ENCODE data around the gene CDH4.

CDH4 gene

GRCh38 chr20:61251529-61252393, at the start of gene CDH4:
Gene CDH4 (plus strand): TSS chr20:61252261.
- no peak for DNase-seq

- no peak for DNase-seq
These were observed 48.7 kb upstream of the CDH4 start for GRCh38 chr20:61203320-61203719.

GRCh38 chr20:61204206-61204605, 47.9 kb upstream of the CDH4 start:
- no peak for DNase-seq

GRCh38 chr20:61205769-61206168, 46.3 kb upstream of the CDH4 start:
- DNase-seq: no peak

GRCh38 chr20:61210862-61211261, 41.2 kb upstream of the CDH4 start:
- DNase-seq: no peak

- DNase-seq: no peak
These were observed 34.2 kb upstream of the CDH4 start for GRCh38 chr20:61217848-61218247.

- DNase-seq: no peak
These were observed 33.0 kb upstream of the CDH4 start for GRCh38 chr20:61219021-61219431.

- DNase-seq: no peak
These were observed 31.9 kb upstream of the CDH4 start for GRCh38 chr20:61220131-61220530.

GRCh38 chr20:61220626-61221325, 31.3 kb upstream of the CDH4 start:
- no peak for DNase-seq

- DNase-seq: no peak
These were observed 29.4 kb upstream of the CDH4 start for GRCh38 chr20:61222699-61223098.

- no peak for DNase-seq
These were observed 28.9 kb upstream of the CDH4 start for GRCh38 chr20:61223121-61223520.

- DNase-seq: no peak
These were observed 21.9 kb upstream of the CDH4 start for GRCh38 chr20:61230166-61230565.

GRCh38 chr20:61233590-61233989, 18.5 kb upstream of the CDH4 start:
- no peak for DNase-seq

- DNase-seq: no peak
These were observed 17.7 kb upstream of the CDH4 start for GRCh38 chr20:61234224-61234890.

- no peak for DNase-seq
These were observed 15.3 kb upstream of the CDH4 start for GRCh38 chr20:61236713-61237112.

- DNase-seq: no peak
These were observed 13.2 kb upstream of the CDH4 start for GRCh38 chr20:61238813-61239212.

GRCh38 chr20:61240814-61241213, 11.2 kb upstream of the CDH4 start:
- no peak for DNase-seq

- no peak for DNase-seq
These were observed 7.8 kb upstream of the CDH4 start for GRCh38 chr20:61244213-61244612.

- no peak for DNase-seq
These were observed 5.8 kb upstream of the CDH4 start for GRCh38 chr20:61246269-61246668.

- no peak for DNase-seq
These were observed 2.4 kb upstream of the CDH4 start for GRCh38 chr20:61249626-61250025.

GRCh38 chr20:61252601-61253263, 671 bp downstream of the CDH4 start:
- no peak for DNase-seq

GRCh38 chr20:61253264-61253639, 1.2 kb downstream of the CDH4 start:
- no peak for DNase-seq
